HG02623 (cell line): ENCODE data around the gene TANK.

Source experiments
- ATAC-seq: cut with Tn5 transposase; IDR thresholded peaks from one replicate; pipeline ENCODE4 v1.9.1; 2021; ENCODE audit warnings: moderate library complexity; ENCODE audit not compliant: unreplicated experiment

The TANK gene, protein sequence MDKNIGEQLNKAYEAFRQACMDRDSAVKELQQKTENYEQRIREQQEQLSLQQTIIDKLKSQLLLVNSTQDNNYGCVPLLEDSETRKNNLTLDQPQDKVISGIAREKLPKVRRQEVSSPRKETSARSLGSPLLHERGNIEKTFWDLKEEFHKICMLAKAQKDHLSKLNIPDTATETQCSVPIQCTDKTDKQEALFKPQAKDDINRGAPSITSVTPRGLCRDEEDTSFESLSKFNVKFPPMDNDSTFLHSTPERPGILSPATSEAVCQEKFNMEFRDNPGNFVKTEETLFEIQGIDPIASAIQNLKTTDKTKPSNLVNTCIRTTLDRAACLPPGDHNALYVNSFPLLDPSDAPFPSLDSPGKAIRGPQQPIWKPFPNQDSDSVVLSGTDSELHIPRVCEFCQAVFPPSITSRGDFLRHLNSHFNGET

GRCh38 chr2:161160226-161161073, at the start of gene TANK:
TANK (plus strand) TSS chr2:161160428; CDS start chr2:161179663, 19,235 bp downstream.
- peak; percentile 87 for ATAC-seq

DNA sequence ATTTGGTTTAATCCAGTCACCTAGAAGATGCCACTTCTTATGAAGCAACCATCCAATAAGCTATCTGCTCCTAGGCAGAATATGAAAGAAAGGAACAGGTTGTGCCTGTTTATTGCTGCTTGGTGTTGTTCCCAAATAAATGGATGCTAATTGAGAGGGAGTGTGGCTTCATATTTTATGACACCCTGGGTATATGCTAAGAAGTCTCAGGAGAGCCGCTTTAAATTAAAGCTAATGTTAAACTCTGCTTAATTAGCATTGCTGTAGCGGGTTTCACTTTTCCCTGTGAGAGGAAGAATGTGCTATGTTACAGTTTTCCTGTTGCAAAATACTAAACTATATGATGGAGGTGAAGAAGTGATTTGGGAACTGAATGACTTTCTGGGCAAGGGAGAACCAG, 48.7 kb upstream of the TANK start:
- no peak for ATAC-seq

DNA sequence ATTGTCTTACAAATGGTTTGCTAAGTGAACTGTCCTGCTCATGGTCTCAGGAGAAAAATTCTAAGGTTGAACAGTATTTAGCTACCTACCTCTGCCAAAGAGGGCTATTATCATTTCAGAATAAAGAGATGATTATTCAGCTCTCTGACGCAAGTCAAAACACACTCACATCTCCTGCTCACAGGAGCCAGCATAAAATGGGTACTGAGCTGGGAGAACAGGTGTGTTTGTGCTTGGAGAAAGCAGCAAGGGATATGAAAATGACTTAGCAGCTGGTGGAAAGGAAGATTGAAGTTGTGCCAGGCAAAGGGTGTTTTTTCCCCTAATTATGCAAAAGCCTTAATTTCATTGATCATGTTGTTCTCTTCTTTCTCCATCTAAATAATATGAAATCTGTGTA, 47.3 kb upstream of the TANK start:
- ATAC-seq: no peak

DNA sequence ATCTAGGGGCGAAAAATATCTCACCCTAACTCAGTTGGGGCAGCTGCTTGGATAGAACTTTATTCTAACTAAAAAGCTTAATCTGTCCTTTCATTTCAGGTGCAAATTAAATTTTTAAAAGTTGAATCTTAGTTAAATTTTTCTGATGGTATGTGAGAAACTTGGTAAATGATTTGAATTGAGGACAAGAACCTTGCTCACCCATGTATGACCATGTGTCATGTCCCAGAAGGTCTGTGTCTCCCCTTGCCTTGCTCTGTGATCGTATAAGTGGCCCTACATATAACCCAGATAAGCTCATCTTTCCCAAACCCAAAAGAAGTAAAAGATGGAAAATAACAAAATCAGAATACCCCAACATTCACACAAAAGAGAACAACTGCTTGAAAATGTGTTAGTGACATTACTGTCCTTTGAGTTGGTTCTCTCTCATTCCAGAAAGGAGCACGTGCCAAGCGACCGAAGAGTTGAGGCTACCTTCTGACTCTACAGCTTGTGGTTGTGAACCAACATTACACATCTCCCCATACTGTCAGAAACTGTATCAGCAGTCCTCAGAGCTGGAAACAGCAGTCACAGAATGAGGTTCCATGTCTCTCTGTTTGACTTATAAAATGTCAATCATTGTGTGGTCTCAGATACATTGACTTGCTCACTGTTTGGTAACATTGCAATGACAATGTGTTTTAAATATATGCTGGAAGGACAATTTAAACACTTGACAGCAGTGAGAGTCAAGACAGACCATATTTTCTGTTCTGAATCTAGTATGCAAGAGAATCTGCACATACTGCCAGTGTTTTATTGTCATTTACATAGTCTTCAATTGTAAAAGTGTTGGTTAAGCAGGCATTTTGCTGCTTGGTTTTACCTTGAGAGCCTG, 46.3 kb upstream of the TANK start:
- no peak for ATAC-seq

- ATAC-seq: no peak
Measured at GRCh38 chr2:161115205-161115604, 45.0 kb upstream of the TANK start.

DNA sequence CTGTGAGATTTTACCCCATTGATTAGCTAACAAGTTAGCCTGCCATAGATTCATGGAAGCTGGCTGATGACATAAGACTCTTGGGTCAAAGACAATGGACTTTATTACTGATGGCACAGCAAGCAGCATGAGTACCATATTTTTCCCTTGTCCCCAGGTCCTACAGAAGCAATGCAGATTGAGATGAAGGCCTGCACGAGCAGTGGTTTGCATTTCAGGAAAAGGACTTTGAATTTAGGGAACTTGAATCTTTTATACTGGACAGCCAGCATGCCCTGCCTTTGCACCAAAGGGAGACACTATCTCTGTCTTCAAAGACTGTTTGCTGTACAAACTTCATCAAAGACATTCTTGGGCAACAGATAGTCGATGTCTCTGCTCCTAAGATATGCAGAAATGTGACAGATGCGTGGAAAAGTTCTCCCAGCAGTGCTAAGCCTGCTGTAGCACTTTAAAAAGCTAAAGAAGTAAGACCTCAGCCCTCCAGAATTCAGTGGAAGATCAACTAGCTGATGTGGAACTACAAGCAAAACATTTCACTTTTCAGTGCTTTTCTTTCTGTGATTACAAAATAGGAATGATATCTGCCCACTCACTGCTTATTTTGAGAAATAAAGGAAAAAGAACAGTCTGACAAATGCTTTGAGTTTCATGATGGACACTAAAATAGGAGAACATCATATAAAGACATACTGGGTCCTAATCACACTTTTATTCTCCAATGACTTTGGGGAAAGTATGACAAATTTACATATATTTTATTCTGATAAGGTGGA, 44.4 kb upstream of the TANK start:
- ATAC-seq: no peak

DNA sequence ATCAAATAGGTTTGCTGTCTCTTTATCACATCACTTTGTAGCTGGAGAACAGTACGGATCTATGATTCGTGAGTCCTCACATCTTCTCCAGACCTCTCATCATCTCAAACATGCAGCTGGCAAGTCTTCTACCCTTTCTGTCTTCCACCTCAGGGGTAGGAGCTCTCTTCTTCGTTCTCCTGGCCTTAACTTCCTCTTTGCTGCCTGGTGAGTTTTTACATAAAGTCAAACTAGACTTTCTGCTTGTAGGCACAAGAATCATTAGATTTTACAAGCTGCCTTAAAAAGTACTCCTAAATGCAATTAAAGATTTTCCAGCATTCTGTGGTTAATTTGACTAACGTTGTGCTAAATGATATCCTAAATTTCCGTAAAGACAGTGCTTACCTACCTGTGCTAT, 43.7 kb upstream of the TANK start:
- ATAC-seq: no peak

DNA sequence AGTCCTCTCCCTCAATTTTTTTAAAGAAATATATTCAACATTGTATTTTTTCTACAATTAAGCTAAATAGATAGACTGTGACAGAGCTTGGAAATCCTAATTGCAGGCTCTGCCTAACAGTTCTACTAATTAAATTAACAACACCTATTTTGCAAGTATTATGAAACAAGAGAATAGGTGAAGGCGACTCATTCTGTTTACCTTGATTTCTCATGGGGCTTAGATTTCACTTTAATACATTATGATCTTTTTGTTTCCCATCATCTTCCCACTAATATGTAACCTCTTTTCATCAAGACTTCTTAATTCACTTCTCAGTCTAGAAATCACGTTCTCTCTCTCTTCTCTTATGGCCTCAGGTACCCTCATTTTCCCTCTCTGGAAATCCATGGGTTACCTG, 42.7 kb upstream of the TANK start:
- ATAC-seq: no peak

- no peak for ATAC-seq
Measured at GRCh38 chr2:161118722-161119121, 41.5 kb upstream of the TANK start.

DNA sequence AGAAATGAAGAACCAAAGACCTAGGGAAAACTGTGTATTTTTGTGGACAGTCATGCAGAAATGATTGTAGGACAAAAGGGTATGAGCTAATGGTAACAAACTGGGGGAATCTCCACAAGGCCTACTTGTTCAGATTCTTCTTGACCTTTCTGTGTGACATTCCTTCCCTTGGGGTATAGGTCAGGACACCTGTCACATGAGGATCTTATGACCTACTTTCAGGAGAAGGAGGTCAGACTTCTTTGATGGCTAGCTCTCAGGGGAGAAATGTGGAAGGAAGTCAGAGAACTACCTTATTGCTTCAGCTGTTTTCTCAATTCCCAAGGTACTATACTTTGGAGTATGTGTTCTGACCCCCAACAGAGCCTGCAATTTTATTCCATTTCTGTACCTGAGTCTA, 40.7 kb upstream of the TANK start:
- ATAC-seq: no peak

DNA sequence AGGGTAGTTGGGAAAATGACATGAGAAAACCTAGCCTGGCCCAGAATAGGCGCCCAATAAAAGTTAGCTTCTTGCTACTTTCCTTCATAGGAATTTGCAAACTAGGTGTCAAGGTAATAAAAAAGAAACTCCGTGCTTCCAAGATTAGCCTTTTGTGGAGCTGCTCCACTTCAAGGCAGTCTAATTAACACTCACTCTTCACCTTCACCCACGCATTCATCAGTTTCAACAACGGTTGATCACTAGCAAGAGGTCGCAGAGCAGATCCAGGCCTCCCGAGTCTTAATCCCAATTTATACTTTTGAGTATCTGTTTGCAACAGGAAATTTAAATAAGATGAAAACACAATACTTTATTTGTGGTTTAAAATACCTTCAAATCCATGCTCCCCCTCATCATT, 39.5 kb upstream of the TANK start:
- ATAC-seq: no peak

GRCh38 chr2:161121622-161122021, 38.6 kb upstream of the TANK start:
- ATAC-seq: no peak

DNA sequence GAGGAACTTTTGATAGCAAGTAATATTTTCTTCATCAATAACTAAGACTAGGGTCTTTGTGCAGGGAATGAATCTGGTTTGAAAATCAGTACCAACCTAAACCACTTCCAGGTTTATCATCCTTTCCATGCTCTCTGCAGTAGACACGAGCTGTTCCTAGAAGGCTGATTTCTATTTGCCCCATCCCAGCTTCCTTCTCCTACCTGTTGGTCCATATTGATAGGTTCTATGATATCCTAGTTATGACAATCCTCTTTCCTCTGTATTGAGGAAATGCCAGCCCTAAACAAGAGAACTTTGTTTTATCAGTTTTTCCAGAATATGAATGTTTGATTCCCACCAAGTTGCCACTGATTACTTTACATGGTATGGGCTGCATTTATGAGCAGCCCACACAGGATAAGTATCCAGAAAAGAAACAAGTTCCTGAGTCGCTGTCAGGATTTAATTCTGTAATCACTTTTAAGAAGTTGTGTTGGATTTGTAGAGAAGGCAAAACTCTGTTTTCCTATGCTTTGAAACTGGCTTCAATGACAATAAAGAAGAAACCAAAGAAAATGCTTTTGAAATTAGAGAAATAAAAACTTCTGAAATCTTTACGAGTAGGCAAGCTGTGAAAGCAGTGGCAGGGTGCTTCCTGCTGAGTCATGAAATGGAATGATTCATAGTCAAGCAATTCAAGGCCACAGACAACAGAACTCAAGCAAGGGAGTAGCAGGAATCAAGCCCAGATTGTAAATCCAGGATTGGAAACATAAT, 37.3 kb upstream of the TANK start:
- peak; percentile 66 for ATAC-seq

- ATAC-seq: no peak
Measured at GRCh38 chr2:161123531-161124030, 36.6 kb upstream of the TANK start.

DNA sequence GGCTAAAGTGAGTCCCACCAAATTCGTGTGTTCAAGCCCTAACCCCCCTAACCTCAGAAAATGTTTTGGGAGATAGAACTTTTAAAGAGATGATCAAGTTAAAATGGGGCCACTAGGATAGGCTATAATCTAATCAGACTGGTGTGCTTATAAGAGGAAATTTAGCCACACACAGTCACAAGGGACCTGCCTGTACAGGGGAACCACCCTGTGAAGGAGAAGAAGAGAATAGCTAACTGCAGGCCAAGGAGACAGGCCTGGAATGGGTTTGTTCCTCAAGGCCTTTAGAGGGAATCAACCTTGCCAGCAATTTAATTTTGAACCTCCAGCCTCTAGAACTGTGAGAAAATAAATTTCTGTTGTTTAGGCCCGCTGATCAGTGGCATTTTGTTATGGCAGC, 36.0 kb upstream of the TANK start:
- no peak for ATAC-seq

DNA sequence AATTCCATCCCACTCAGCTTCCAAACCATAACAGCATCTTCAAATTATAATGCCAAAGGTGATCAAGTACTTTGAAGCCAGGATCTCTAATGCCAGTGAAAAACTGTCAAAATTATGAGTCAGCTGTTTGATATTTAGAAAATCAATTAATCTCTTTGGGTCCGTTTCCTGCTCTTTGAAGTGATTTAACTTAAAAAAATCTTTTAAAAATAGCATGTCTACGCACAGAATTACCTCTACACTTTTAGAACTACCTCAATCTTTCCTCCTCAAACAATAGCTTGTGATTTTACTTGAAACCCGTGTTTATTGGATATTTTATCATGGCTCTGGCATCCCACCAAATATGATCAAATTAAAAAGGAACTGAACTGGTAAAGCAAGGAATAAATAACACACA, 31.3 kb upstream of the TANK start:
- ATAC-seq: no peak

DNA sequence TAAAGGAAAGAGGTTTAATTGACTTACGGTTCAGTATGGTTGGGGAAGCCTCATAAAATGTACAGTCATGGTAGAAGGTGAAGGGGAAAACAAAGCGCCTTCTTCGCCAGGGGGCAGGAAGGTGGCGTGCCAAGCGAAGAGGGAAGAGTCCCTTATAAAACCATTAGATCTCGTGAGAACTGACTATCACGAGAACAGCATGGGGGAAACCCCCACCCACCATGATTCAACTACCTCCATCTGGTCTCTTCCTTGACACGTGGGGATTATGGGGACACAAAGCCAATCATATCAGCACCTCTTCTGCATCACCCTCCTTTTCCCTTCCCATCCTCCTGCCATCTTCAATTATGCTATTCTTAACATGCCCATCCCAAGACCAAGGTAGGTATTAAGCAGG, 29.9 kb upstream of the TANK start:
- ATAC-seq: no peak

- no peak for ATAC-seq
Measured at GRCh38 chr2:161131074-161131680, 29.1 kb upstream of the TANK start.

- ATAC-seq: no peak
Measured at GRCh38 chr2:161131804-161132203, 28.4 kb upstream of the TANK start.
